Measurements from ENCODE around the gene GGA1. TPM values are rescaled to one million over a fixed set of nuclear protein-coding genes. Genes with fewer than 3 reads are reported as not detected.

The GGA1 gene
- total and polyA plus RNA-seq, 9 of the 15 experiments (the other 6 are each of a cell fraction or from before 2014, with no cell fraction given), result 1.5 to 69.5 (median 31.6) TPM

DNA sequence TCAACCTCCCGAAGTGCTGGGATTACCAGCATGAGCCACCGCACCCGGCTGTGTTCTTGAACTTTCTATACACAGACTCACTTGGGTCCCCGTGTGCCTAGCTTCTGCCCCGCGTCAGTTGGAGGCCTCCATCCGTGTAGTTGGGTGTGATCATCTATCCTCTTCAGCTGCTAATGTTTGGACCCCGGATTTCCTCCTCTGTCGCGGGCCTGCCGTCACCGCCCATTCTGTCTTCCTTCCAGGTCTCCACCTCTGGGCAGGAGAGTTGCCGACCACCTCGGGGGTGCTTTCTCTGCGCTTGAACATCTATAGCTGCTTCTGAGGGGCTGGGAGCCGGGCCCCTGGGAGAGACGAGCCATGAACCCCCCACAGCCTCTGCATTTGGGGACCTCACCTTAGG is 42.8 kb upstream of the GGA1 start (continued):
- TF ChIP-seq, protein P1, sequence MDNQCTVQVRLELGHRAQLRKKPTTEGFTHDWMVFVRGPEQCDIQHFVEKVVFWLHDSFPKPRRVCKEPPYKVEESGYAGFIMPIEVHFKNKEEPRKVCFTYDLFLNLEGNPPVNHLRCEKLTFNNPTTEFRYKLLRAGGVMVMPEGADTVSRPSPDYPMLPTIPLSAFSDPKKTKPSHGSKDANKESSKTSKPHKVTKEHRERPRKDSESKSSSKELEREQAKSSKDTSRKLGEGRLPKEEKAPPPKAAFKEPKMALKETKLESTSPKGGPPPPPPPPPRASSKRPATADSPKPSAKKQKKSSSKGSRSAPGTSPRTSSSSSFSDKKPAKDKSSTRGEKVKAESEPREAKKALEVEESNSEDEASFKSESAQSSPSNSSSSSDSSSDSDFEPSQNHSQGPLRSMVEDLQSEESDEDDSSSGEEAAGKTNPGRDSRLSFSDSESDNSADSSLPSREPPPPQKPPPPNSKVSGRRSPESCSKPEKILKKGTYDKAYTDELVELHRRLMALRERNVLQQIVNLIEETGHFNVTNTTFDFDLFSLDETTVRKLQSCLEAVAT (IDR thresholded peaks at IDR 0.05), result no peak
- TF ChIP-seq IFI16 (CRISPR knock-in tag; IDR thresholded peaks at IDR 0.05) (no peak), KAT2B (IDR thresholded peaks at IDR 0.05; ENCODE audit: low read depth, low read length) (no peak), ZNF253 (CRISPR knock-in tag; conservative IDR thresholded peaks at IDR 0.05) (no peak), HNRNPLL (IDR thresholded peaks at IDR 0.05; ENCODE audit: low read depth, low read length, poor library complexity, severe bottlenecking) (no peak), SIX5 (IDR thresholded peaks at IDR 0.05; ENCODE audit: borderline replicate concordance in 1 of 2, insufficient read depth in 1 of 2, low read depth in 1 of 2, low read length in 2 of 2) (no peak), SMARCA5 (IDR thresholded peaks at IDR 0.05) (no peak), PURB (CRISPR knock-in tag; IDR thresholded peaks at IDR 0.05; ENCODE audit: low read depth) (no peak), ZNF354B (CRISPR knock-in tag; IDR thresholded peaks at IDR 0.05) (no peak), MAZ (CRISPR knock-in tag; conservative IDR thresholded peaks at IDR 0.05 in 1 of 2, IDR thresholded peaks at IDR 0.05 in 1 of 2) (no peak)
- TF ChIP-seq, protein P2, sequence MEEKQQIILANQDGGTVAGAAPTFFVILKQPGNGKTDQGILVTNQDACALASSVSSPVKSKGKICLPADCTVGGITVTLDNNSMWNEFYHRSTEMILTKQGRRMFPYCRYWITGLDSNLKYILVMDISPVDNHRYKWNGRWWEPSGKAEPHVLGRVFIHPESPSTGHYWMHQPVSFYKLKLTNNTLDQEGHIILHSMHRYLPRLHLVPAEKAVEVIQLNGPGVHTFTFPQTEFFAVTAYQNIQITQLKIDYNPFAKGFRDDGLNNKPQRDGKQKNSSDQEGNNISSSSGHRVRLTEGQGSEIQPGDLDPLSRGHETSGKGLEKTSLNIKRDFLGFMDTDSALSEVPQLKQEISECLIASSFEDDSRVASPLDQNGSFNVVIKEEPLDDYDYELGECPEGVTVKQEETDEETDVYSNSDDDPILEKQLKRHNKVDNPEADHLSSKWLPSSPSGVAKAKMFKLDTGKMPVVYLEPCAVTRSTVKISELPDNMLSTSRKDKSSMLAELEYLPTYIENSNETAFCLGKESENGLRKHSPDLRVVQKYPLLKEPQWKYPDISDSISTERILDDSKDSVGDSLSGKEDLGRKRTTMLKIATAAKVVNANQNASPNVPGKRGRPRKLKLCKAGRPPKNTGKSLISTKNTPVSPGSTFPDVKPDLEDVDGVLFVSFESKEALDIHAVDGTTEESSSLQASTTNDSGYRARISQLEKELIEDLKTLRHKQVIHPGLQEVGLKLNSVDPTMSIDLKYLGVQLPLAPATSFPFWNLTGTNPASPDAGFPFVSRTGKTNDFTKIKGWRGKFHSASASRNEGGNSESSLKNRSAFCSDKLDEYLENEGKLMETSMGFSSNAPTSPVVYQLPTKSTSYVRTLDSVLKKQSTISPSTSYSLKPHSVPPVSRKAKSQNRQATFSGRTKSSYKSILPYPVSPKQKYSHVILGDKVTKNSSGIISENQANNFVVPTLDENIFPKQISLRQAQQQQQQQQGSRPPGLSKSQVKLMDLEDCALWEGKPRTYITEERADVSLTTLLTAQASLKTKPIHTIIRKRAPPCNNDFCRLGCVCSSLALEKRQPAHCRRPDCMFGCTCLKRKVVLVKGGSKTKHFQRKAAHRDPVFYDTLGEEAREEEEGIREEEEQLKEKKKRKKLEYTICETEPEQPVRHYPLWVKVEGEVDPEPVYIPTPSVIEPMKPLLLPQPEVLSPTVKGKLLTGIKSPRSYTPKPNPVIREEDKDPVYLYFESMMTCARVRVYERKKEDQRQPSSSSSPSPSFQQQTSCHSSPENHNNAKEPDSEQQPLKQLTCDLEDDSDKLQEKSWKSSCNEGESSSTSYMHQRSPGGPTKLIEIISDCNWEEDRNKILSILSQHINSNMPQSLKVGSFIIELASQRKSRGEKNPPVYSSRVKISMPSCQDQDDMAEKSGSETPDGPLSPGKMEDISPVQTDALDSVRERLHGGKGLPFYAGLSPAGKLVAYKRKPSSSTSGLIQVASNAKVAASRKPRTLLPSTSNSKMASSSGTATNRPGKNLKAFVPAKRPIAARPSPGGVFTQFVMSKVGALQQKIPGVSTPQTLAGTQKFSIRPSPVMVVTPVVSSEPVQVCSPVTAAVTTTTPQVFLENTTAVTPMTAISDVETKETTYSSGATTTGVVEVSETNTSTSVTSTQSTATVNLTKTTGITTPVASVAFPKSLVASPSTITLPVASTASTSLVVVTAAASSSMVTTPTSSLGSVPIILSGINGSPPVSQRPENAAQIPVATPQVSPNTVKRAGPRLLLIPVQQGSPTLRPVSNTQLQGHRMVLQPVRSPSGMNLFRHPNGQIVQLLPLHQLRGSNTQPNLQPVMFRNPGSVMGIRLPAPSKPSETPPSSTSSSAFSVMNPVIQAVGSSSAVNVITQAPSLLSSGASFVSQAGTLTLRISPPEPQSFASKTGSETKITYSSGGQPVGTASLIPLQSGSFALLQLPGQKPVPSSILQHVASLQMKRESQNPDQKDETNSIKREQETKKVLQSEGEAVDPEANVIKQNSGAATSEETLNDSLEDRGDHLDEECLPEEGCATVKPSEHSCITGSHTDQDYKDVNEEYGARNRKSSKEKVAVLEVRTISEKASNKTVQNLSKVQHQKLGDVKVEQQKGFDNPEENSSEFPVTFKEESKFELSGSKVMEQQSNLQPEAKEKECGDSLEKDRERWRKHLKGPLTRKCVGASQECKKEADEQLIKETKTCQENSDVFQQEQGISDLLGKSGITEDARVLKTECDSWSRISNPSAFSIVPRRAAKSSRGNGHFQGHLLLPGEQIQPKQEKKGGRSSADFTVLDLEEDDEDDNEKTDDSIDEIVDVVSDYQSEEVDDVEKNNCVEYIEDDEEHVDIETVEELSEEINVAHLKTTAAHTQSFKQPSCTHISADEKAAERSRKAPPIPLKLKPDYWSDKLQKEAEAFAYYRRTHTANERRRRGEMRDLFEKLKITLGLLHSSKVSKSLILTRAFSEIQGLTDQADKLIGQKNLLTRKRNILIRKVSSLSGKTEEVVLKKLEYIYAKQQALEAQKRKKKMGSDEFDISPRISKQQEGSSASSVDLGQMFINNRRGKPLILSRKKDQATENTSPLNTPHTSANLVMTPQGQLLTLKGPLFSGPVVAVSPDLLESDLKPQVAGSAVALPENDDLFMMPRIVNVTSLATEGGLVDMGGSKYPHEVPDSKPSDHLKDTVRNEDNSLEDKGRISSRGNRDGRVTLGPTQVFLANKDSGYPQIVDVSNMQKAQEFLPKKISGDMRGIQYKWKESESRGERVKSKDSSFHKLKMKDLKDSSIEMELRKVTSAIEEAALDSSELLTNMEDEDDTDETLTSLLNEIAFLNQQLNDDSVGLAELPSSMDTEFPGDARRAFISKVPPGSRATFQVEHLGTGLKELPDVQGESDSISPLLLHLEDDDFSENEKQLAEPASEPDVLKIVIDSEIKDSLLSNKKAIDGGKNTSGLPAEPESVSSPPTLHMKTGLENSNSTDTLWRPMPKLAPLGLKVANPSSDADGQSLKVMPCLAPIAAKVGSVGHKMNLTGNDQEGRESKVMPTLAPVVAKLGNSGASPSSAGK (IDR thresholded peaks at IDR 0.05), result no peak

Measured in K562 (cell line).